CD4-positive, alpha-beta T cell (primary cell): ENCODE results near the gene OST4. TPM values are rescaled to one million over a fixed set of nuclear protein-coding genes. Genes with fewer than 3 reads are reported as not detected.

Experiments
- ATAC-seq: fragments of 200-7000 bp; cut with Tn5 transposase; one replicate; pipeline ENCODE4 v1.10.0; 2022; ENCODE audit warnings: mild to moderate bottlenecking; ENCODE audit not compliant: poor library complexity
- CTCF ChIA-PET: fragments of 350-600 bp; sonication (Branson Sonifier 250); formaldehyde crosslinking; loops from one replicate; lab custom pipeline; 2021; ENCODE audit warnings: antibody characterized with exemption, inconsistent platforms; lab: Charles Lee
- POLR2A ChIA-PET: fragments of 350-600 bp; sonication (Branson Sonifier 250); formaldehyde crosslinking; loops from one replicate; lab custom pipeline; 2021; ENCODE audit warnings: antibody characterized with exemption, inconsistent platforms; lab: Charles Lee
- DNase-seq, 14 experiments: peaks; one replicate each; pipeline ENCODE4 v3.0.0-alpha.2; 2013 to 2020; ENCODE audit warnings: mixed read lengths in 2 of 14
- H3K27ac ChIP-seq, 2 donors: one replicate each; pipeline versions ENCODE4 v1.5.1 to v1.7.0; 2013; ENCODE audit warnings: low read length in 2 of 2, low read depth in 1 of 2, mild to moderate bottlenecking in 1 of 2
- H3K27me3 ChIP-seq, 2 experiments: 1 replicate in 1 of 2; 2 replicates in 1 of 2; pipeline versions ENCODE4 v1.6.1 to v1.7.0; 2013; ENCODE audit warnings: low read length in 2 of 2, control low read depth in 1 of 2, mild to moderate bottlenecking in 1 of 2, moderate library complexity in 1 of 2; ENCODE audit not compliant: insufficient read depth in 2 of 2, control insufficient read depth in 1 of 2
- H3K36me3 ChIP-seq: one replicate; pipeline ENCODE4 v1.6.1; 2013; ENCODE audit warnings: low read length, control low read depth; ENCODE audit not compliant: insufficient read depth
- H3K4me1 ChIP-seq: one replicate; pipeline ENCODE4 v1.6.1; 2013; ENCODE audit warnings: low read length, control low read depth; ENCODE audit not compliant: insufficient read depth
- H3K4me3 ChIP-seq: one replicate; pipeline ENCODE4 v1.5.1; 2013; ENCODE audit warnings: mild to moderate bottlenecking, low read length, moderate library complexity
- H3K9me3 ChIP-seq, 2 experiments: 1 replicate in 1 of 2; 2 replicates in 1 of 2; pipeline versions ENCODE4 v1.6.1 to v1.7.0; 2013; ENCODE audit warnings: low read length in 2 of 2, mild to moderate bottlenecking in 2 of 2, control low read depth in 1 of 2, moderate library complexity in 1 of 2; ENCODE audit not compliant: control insufficient read depth in 1 of 2, insufficient read depth in 1 of 2
- H3K27ac Mint-ChIP-seq: one replicate; pipeline ENCODE4 v1.8.0; 2020; ENCODE audit warnings: mixed read lengths
- H3K27me3 Mint-ChIP-seq: one replicate; pipeline ENCODE4 v1.8.0; 2021; ENCODE audit warnings: mixed read lengths
- H3K36me3 Mint-ChIP-seq: one replicate; pipeline ENCODE4 v1.8.0; 2021; ENCODE audit warnings: low read depth, mixed read lengths
- H3K4me1 Mint-ChIP-seq: one replicate; pipeline ENCODE4 v1.8.0; 2021; ENCODE audit warnings: low read depth, mixed read lengths
- H3K4me3 Mint-ChIP-seq: one replicate; pipeline ENCODE4 v1.8.0; 2020; ENCODE audit warnings: mild to moderate bottlenecking, mixed read lengths
- H3K9me3 Mint-ChIP-seq: one replicate; pipeline ENCODE4 v1.8.0; 2020; ENCODE audit warnings: mixed read lengths
- CTCF ChIP-seq: fragments of 200-600 bp; IDR thresholded peaks from one replicate; pipeline ENCODE4 v1.8.0; 2022; ENCODE audit warnings: antibody characterized with exemption, mild to moderate bottlenecking
- intact Hi-C, 2 experiments: fragments of 100-400 bp; cut with DNase I in 1 of 2; cut with micrococcal nuclease in 1 of 2; formaldehyde crosslinking; loops; one replicate each; pipeline versions ENCODE4 v1.15.1 to v1.9.0; 2023 to 2025; cut with DNase I, micrococcal nuclease
- total RNA-seq, 174 experiments: library from RNA in 2 of 174; stranded (reverse) in 2 of 174; gene quantifications; one replicate each; pipeline ENCODE4 v1.2.3 and lab custom pipeline; 2021 to 2026

Gene OST4
- total RNA-seq, 2 experiments from 2014 or later = 232 to 254 TPM

GRCh38 chr2:27088634-27089033 lies 17.2 kb upstream of the OST4 start:
- Histone ChIP-seq H3K4me3 (no peak overlapping the region), H3K27ac (no peak overlapping the region), H3K4me1 (peaks cover 34% of the 10 kb centered on the region), H3K36me3 (no peaks in the 10 kb centered on the region), H3K9me3 (no peaks in the 10 kb centered on the region), H3K27me3 (no peaks in the 10 kb centered on the region)
- Mint-ChIP-seq H3K36me3 (no peaks in the 10 kb centered on the region), H3K27ac (no peak overlapping the region), H3K4me1 (peaks cover 25% of the 10 kb centered on the region), H3K4me3 (peak overlapping the region; percentile 69), H3K27me3 (no peaks in the 10 kb centered on the region), H3K9me3 (no peaks in the 10 kb centered on the region)
- ChIA-PET POLR2A (interaction anchor here (2.8 to 10.2 kb wide), 3 partner anchors 18 to 123 kb away, joined by 12 to 161 read pairs (median 113); partner anchors contain the start of genes AGBL5, ATRAID, OST4 and SLC5A6), CTCF (no interaction called here)
- intact Hi-C loops = loop anchor here in 1 of 2 experiments (5.0 kb wide), 2 partner anchors 126 to 284 kb away; partner anchors contain the start of genes EIF2B4 and SNX17
- TF ChIP-seq CTCF = no peak
- DNase-seq = no peak
- no peak for ATAC-seq

- Mint-ChIP-seq H3K4me1 (peaks cover 25% of the 10 kb centered on the region), H3K27ac (no peak overlapping the region), H3K36me3 (no peaks in the 10 kb centered on the region), H3K4me3 (peak overlapping the region; percentile 91), H3K9me3 (no peaks in the 10 kb centered on the region), H3K27me3 (no peaks in the 10 kb centered on the region)
- Histone ChIP-seq H3K27ac (no peak overlapping the region), H3K27me3 (no peaks in the 10 kb centered on the region), H3K4me3 (no peak overlapping the region), H3K9me3 (no peaks in the 10 kb centered on the region), H3K36me3 (no peaks in the 10 kb centered on the region), H3K4me1 (peaks cover 34% of the 10 kb centered on the region)
- CTCF ChIA-PET = interaction anchor here (1.3 to 1.5 kb wide), 2 partner anchors 9 to 16 kb away, joined by 4 to 6 read pairs; partner anchors contain the start of gene OST4
- TF ChIP-seq CTCF = no peak
- intact Hi-C loops = loop anchor here in 1 of 2 experiments (2.0 to 5.0 kb wide), 3 partner anchors 125 to 284 kb away; partner anchors contain the start of genes ATRAID, EIF2B4, SLC5A6 and SNX17
- POLR2A ChIA-PET = interaction anchor here (1.1 to 10.2 kb wide), 5 partner anchors 18 to 124 kb away, joined by 3 to 161 read pairs (median 12); partner anchors contain the start of genes ABHD1, AGBL5, ATRAID and OST4
- DNase-seq (no peak), ATAC-seq (no peak)
These were observed 16.5 kb upstream of the OST4 start for GRCh38 chr2:27087823-27088410.

- no peak for TF ChIP-seq CTCF
- H3K36me3 ChIP-seq = no peaks in the 10 kb centered on the region
- H3K4me1 ChIP-seq = peaks cover 43% of the 10 kb centered on the region
- H3K9me3 ChIP-seq = no peaks in the 10 kb centered on the region
- Mint-ChIP-seq H3K9me3 (no peaks in the 10 kb centered on the region), H3K36me3 (no peaks in the 10 kb centered on the region), H3K4me3 (peak within 1 kb of the TSS; percentile 91), H3K27ac (peak within 1 kb of the TSS; percentile 81), H3K4me1 (peaks cover 25% of the 10 kb centered on the region), H3K27me3 (no peaks in the 10 kb centered on the region)
- H3K27me3 ChIP-seq = no peaks in the 10 kb centered on the region
- H3K27ac ChIP-seq = peak within 1 kb of the TSS; percentile 65 to 70
- DNase-seq = peak in 1 of 14 experiments; percentile 49
- ChIA-PET POLR2A (interaction anchor here (0.7 to 10.2 kb wide), 11 partner anchors 10 to 342 kb away, joined by 3 to 161 read pairs (median 5); partner anchors contain the start of genes ABHD1, AGBL5, ATRAID and NRBP1), CTCF (interaction anchor here (0.7 to 2.1 kb wide), 9 partner anchors 9 to 193 kb away, joined by 3 to 10 read pairs (median 4); partner anchors contain the start of genes AGBL5, OST4 and TMEM214)
- ATAC-seq = no peak
- intact Hi-C loops = loop anchor here in 1 of 2 experiments (1.0 to 5.0 kb wide), 8 partner anchors 16 to 285 kb away; partner anchors contain the start of genes ATRAID, CAD, EIF2B4 and OST4
- H3K4me3 ChIP-seq = peak within 1 kb of the TSS; percentile 70
These were observed 15.5 kb upstream of the OST4 start, which contains the start of gene KHK for GRCh38 chr2:27086724-27087593. Gene KHK, plus strand, starts transcription at chr2:27086772. Its CDS starts 488 bp downstream, at chr2:27087260.
